Superior temporal gyrus (tissue), 1 donor: ENCODE data around the gene MANF.
A peak's percentile ranks its signal among the peaks of the same experiment; 100 is the strongest.
"Not testable (repeated sequence)": the region's sequence is repeated elsewhere in the genome, so short reads cannot be mapped to it uniquely, and the experiment has no call there.

Experiments used
- DNase-seq: peaks from one replicate; pipeline ENCODE4 v3.0.0-alpha.2; 2016; ENCODE audit errors: extremely low spot score

MANF gene

GRCh38 chr3:51373658-51374421, 11.3 kb upstream of the MANF start:
- no peak for DNase-seq

GRCh38 chr3:51374456-51374855, 10.6 kb upstream of the MANF start:
- DNase-seq, result no peak

GRCh38 chr3:51375136-51375535, 10.0 kb upstream of the MANF start:
- no peak for DNase-seq

- DNase-seq, result no peak
Measured at GRCh38 chr3:51375571-51375970, 9.5 kb upstream of the MANF start.

- DNase-seq, result no peak
Measured at GRCh38 chr3:51378065-51378464, 7.0 kb upstream of the MANF start.

- no peak for DNase-seq
Measured at GRCh38 chr3:51378726-51379125, 6.4 kb upstream of the MANF start.

GRCh38 chr3:51379301-51379700, 5.8 kb upstream of the MANF start:
- DNase-seq, result no peak

- no peak for DNase-seq
Measured at GRCh38 chr3:51379746-51380455, 5.2 kb upstream of the MANF start.

DNA sequence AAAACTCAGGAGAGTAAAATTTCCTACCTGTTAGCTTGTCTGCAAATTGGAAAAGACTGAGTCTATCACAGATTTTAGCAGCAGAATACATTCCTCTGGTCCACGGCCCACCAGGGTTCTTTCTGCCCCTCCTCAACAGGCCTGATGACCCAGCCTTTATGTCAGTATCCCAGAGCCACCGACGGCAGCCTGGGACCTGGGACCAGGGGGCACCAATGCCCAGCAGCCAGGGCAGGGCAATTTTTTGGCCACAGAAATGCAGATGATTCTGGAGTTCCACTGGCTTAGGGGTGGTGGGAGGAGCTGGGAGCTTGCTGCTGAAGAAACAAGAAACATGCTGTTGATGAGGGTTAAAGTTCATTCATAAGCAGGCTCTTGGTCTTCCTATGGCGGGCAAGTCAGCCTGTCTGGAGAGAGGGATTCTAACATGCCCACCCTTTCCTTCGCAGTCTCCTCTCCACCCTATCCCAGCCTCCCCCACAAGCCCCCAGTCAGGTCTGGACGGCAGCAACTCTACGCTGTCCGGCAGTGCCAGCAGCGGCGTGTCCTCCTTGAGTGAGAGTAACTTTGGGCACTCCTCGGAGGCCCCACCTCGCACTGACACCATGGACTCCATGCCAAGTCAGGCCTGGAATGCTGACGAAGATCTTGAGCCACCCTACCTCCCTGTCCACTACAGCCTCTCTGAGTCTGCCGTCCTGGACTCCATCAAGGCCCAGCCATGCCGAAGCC, 4.3 kb upstream of the MANF start:
- no peak for DNase-seq

GRCh38 chr3:51381333-51381705, 3.8 kb upstream of the MANF start:
- DNase-seq, result no peak

- DNase-seq, result no peak
Measured at GRCh38 chr3:51382076-51382745, 2.9 kb upstream of the MANF start.

GRCh38 chr3:51382947-51383578, 2.0 kb upstream of the MANF start:
- DNase-seq, result no peak

- peak; percentile 32 for DNase-seq
Measured at GRCh38 chr3:51384055-51384725, 901 bp upstream of the MANF start.

DNA sequence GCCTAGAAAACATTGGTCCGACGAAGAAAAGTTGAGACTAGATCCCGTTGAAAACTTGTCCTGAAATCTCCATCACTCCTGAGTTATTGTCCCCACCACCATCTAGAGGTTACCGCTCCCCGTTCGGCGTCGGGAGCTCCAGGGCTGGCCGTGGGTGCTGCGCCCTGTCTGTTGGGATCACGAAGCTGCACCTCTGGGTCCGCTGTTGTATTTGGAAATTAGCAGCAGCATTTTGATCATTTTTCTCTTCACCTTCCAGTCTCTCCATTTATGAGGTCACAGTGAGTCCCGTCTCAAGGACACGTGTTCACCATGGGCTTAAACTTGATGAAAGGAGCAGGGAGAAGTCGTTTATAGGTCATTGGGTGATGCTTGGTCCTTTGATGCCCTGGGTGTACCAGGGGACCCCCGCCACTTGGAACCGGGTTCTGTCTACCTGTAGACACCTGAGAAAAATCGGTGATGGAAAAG, 565 bp downstream of the MANF start:
- DNase-seq, result no peak

- no peak for DNase-seq
Measured at GRCh38 chr3:51386159-51386851, 1.2 kb downstream of the MANF start.

GRCh38 chr3:51386852-51387229, 1.8 kb downstream of the MANF start:
- no peak for DNase-seq

DNA sequence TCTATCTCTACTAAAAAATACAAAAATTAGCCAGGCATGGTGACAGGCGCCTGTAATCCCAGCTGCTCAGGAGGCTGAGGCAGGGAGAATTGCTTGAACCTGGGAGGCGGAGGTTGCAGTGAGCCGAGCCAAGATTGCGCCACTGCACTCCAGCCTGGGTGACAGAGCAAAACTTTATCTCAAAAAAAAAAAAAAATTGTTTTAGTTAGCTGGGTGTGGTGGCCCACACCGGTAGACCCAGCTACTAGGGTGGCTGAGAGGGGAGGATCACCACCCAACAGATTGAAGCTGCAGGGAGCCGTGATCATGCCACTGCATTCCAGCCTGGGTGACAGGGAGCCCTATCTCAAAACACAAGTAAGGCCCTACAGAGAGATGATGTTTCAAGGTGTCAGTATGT, 2.2 kb downstream of the MANF start:
- DNase-seq, result not testable (repeated sequence)

- no peak for DNase-seq
Measured at GRCh38 chr3:51388286-51389029, 3.4 kb downstream of the MANF start.

DNA sequence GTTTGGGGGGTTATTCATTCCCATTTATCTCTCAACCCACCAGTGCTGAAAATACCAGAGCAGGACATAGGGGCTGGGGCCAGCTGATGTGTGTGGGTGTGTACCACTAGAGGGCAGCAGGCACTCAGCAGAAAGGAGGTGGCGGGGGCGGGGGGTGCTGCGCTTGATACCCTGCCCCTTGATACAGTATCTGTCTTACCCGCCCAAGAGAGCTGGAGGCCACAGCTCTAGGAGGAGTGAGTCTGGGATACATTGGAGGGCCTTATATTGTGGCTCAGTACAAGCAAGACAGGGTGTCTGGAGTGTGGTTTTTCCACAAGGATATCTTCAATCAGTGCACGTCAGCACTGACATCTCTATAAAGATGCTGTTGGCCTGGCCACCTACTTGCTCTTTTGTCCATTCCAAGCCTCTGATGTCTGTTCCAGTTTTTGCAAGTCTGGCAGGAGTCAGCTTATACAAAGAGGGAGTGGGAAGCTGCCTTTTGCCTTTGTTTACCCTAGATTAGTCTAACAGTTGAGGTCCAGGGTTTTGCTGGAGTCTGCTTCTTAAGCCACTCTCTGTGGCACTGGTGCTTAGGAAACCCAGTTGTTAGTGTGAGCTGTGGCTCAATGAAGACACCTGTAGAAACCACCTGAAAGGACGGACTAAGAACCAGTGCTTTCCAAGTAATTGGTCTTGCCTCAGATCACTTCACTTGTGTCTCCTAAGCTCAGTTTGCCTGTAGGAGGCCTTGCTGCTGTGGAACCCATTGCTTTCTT, 4.5 kb downstream of the MANF start:
- peak; percentile 68 for DNase-seq
